HepG2 (cell line): ENCODE results near the gene SMTNL1. TPM values are rescaled to one million over a fixed set of nuclear protein-coding genes. Genes with fewer than 3 reads are reported as not detected.

ENCODE experiments used
- ATAC-seq: fragments of 200-7000 bp; cut with Tn5 transposase; 3 replicates; pipeline ENCODE4 v1.9.1; 2020; ENCODE audit warnings: mild to moderate bottlenecking, moderate library complexity
- BruUV-seq: library from RNA; stranded (reverse); fragments of 400-500 nt; replicated peaks from 2 replicates; lab custom pipeline; 2021; lab: Mats Ljungman, UMichigan
- CTCF ChIA-PET: fragments of 300-600 bp; formaldehyde crosslinking; extraction: SDS; loops from one replicate; lab custom pipeline; 2021; ENCODE audit warnings: low total read pairs, inconsistent platforms, low intra/inter-chr PET ratio; lab: Yijun Ruan, JAX
- POLR2A ChIA-PET: fragments of 350-600 bp; sonication (Branson Sonifier 250); formaldehyde crosslinking; loops from one replicate; lab custom pipeline; 2020; ENCODE audit warnings: antibody characterized with exemption, inconsistent platforms; lab: Yijun Ruan, JAX
- DNase-seq: peaks from one replicate; pipeline ENCODE4 v3.0.0-alpha.2; 2015; ENCODE audit warnings: low spot score
- FAIRE-seq: peaks from 3 replicates; lab custom pipeline; 2011; peaks lifted over from hg19 to GRCh38; lab: Jason Lieb, UNC
- H2AFZ ChIP-seq: one replicate; pipeline ENCODE4 v1.6.1; 2011; ENCODE audit warnings: low read length, inconsistent platforms
- H3K27ac ChIP-seq: fragments of 300-600 bp; 3 replicates; pipeline ENCODE4 v1.8.0; 2011; ENCODE audit warnings: mixed run types, mild to moderate bottlenecking, mixed read lengths, low read length, inconsistent platforms; ENCODE audit not compliant: insufficient read depth; ENCODE audit errors: extremely low read length
- H3K27me3 ChIP-seq, 2 experiments: fragments of 200-600 bp in 1 of 2; 2 replicates in 1 of 2; 3 replicates in 1 of 2; pipeline versions ENCODE4 v1.6.0 to v1.8.0; 2011; ENCODE audit warnings: low read length in 2 of 2, mild to moderate bottlenecking in 2 of 2, moderate library complexity in 2 of 2, inconsistent platforms in 1 of 2; ENCODE audit not compliant: insufficient read depth in 2 of 2, control insufficient read depth in 1 of 2
- H3K36me3 ChIP-seq, 2 experiments: fragments of 200-600 bp in 1 of 2; replicated peaks in 1 of 2; 2 replicates in 1 of 2; 3 replicates in 1 of 2; pipeline versions ENCODE4 v1.5.1 to v1.8.0; 2011; ENCODE audit warnings: low read length in 2 of 2, inconsistent platforms in 1 of 2; ENCODE audit not compliant: insufficient read depth in 2 of 2, control insufficient read depth in 1 of 2
- H3K4me1 ChIP-seq: 2 replicates; pipeline ENCODE4 v1.5.1; 2012; ENCODE audit warnings: low read length, inconsistent platforms; ENCODE audit not compliant: insufficient read depth
- H3K4me2 ChIP-seq: 2 replicates; pipeline ENCODE4 v1.6.0; 2011; ENCODE audit warnings: low read depth, low read length, inconsistent platforms
- H3K4me3 ChIP-seq, 3 experiments: fragments of 200-600 bp in 1 of 3; sonication (generic), shearing (Covaris generic) in 1 of 3; replicated peaks in 1 of 3; 2 replicates each; pipeline ENCODE4 v1.5.1; 2011 to 2016; ENCODE audit warnings: low read length in 3 of 3, inconsistent platforms in 2 of 3, low read depth in 2 of 3, mild to moderate bottlenecking in 2 of 3, control low read depth in 1 of 3, mixed read lengths in 1 of 3; ENCODE audit not compliant: insufficient read depth in 1 of 3
- H3K79me2 ChIP-seq: one replicate; pipeline ENCODE4 v1.6.1; 2011; ENCODE audit warnings: low read length, inconsistent platforms; ENCODE audit not compliant: insufficient read depth
- H3K9ac ChIP-seq: 2 replicates; pipeline ENCODE4 v1.6.0; 2011; ENCODE audit warnings: mild to moderate bottlenecking, low read depth, low read length, inconsistent platforms; ENCODE audit not compliant: insufficient read depth
- H3K9me3 ChIP-seq: 2 replicates; pipeline ENCODE4 v1.5.1; 2012; ENCODE audit warnings: mild to moderate bottlenecking, low read length
- H4K20me1 ChIP-seq: 2 replicates; pipeline ENCODE4 v1.6.0; 2011; ENCODE audit warnings: inconsistent platforms, mild to moderate bottlenecking, low read length, moderate library complexity; ENCODE audit not compliant: insufficient read depth
- ATAD3A ChIP-seq: sonication (generic); formaldehyde crosslinking; IDR thresholded peaks from 2 replicates; pipeline ENCODE4 v1.4.0; 2020; ENCODE audit warnings: missing genetic modification reagents
- ATF3 ChIP-seq: sonication (generic); formaldehyde crosslinking; IDR thresholded peaks from 2 replicates; pipeline ENCODE4 v1.4.0; 2020; ENCODE audit warnings: missing genetic modification reagents
- FOXO4 ChIP-seq: sonication (generic); formaldehyde crosslinking; conservative IDR thresholded peaks from 2 replicates; pipeline ENCODE4 v1.8.1; 2023; ENCODE audit warnings: missing genetic modification reagents
- HES4 ChIP-seq: sonication (generic); formaldehyde crosslinking; IDR thresholded peaks from 2 replicates; pipeline ENCODE4 v1.9.0; 2021; ENCODE audit warnings: mild to moderate bottlenecking, missing genetic modification reagents, borderline replicate concordance
- KLF12 ChIP-seq: sonication (generic); formaldehyde crosslinking; IDR thresholded peaks from 2 replicates; pipeline ENCODE4 v1.4.0; 2020; ENCODE audit warnings: missing genetic modification reagents, borderline replicate concordance
- LCORL ChIP-seq, 2 experiments: fragments of 450-650 bp in 1 of 2; sonication (generic) in 1 of 2; formaldehyde crosslinking in 1 of 2; IDR thresholded peaks; 2 replicates each; pipeline versions ENCODE4 v1.5.0 to v1.6.1; 2017 to 2020; ENCODE audit warnings: antibody characterized with exemption in 1 of 2, missing genetic modification reagents in 1 of 2
- MED8 ChIP-seq: sonication (generic); formaldehyde crosslinking; IDR thresholded peaks from 2 replicates; pipeline ENCODE4 v1.8.1; 2023; ENCODE audit warnings: mild to moderate bottlenecking, missing genetic modification reagents; ENCODE audit not compliant: insufficient replicate concordance
- NCOA5 ChIP-seq: sonication (generic); formaldehyde crosslinking; IDR thresholded peaks from 2 replicates; pipeline ENCODE4 v1.4.0; 2020; ENCODE audit warnings: missing genetic modification reagents
- NRL ChIP-seq: sonication (generic); formaldehyde crosslinking; IDR thresholded peaks from 2 replicates; pipeline ENCODE4 v1.5.0; 2020; ENCODE audit warnings: missing genetic modification reagents, mild to moderate bottlenecking, moderate library complexity, borderline replicate concordance
- RBM22 ChIP-seq: fragments of 200-400 bp; formaldehyde crosslinking; optimal IDR thresholded peaks from 2 replicates; pipeline ENCODE3; 2017; ENCODE audit warnings: mild to moderate bottlenecking, low read length, moderate library complexity
- SCMH1 ChIP-seq: sonication (generic); formaldehyde crosslinking; IDR thresholded peaks from 2 replicates; pipeline ENCODE4 v1.9.0; 2021; ENCODE audit warnings: missing genetic modification reagents, mild to moderate bottlenecking, borderline replicate concordance
- SMARCC2 ChIP-seq: fragments of 450-650 bp; IDR thresholded peaks from 2 replicates; pipeline ENCODE4 v1.6.1; 2017; ENCODE audit warnings: antibody characterized with exemption, mild to moderate bottlenecking
- SRF ChIP-seq: IDR thresholded peaks from 2 replicates; pipeline ENCODE4 v1.6.1; 2011; ENCODE audit warnings: mild to moderate bottlenecking, low read depth, low read length, moderate library complexity
- ZBTB25 ChIP-seq: IDR thresholded peaks from 2 replicates; pipeline ENCODE4 v1.6.1; 2018; ENCODE audit warnings: missing genetic modification reagents
- ZFP91 ChIP-seq: sonication (generic); formaldehyde crosslinking; IDR thresholded peaks from 2 replicates; pipeline ENCODE4 v1.9.0; 2022; ENCODE audit warnings: missing genetic modification reagents, mild to moderate bottlenecking, borderline replicate concordance
- ZNF234 ChIP-seq: sonication (generic); formaldehyde crosslinking; conservative IDR thresholded peaks from 2 replicates; pipeline ENCODE4 v1.5.1; 2020; ENCODE audit warnings: mild to moderate bottlenecking, missing genetic modification reagents
- ZNF382 ChIP-seq: sonication (generic); formaldehyde crosslinking; IDR thresholded peaks from 2 replicates; pipeline ENCODE4 v1.5.0; 2020; ENCODE audit warnings: missing genetic modification reagents, mild to moderate bottlenecking, borderline replicate concordance
- ZNF83 ChIP-seq: sonication (generic); formaldehyde crosslinking; IDR thresholded peaks from 2 replicates; pipeline ENCODE4 v1.4.0; 2020; ENCODE audit warnings: missing genetic modification reagents, mild to moderate bottlenecking, borderline replicate concordance
- WGBS: methylation state at CpG from one replicate; pipeline ENCODE4 v1.1.6; 2017; ENCODE audit warnings: low lambda C conversion rate; 5-methylcytosine and 5-hydroxymethylcytosine counted together
- in situ Hi-C: cut with HindIII; loops from 2 replicates; pipeline ENCODE4 v1.10.0; 2017; ENCODE audit warnings: low pct_unique_long_range_greater_than_20kb; ENCODE audit not compliant: extremely low pct_ligation_motif_present
- intact Hi-C: fragments of 100-400 bp; cut with micrococcal nuclease; formaldehyde crosslinking; loops from one replicate; pipeline ENCODE4 v1.10.0; 2022; ENCODE audit not compliant: unreplicated experiment
- polyA plus RNA-seq, 8 experiments: library from polyadenylated mRNA; depleted of rRNA in 3 of 8; stranded (reverse) in 7 of 8; unstranded in 1 of 8; fragments of >200 nt; fragmentation: Illumina TruSeq in 4 of 8; extraction: Trizol in 4 of 8; gene quantifications; 2 replicates each; pipeline versions ENCODE4 v1.2.1 to v1.2.3, GENCODE V29; 2011 to 2016; ENCODE audit warnings: low read depth in 4 of 8, missing spikeins in 1 of 8, mixed read lengths in 1 of 8; ENCODE audit not compliant: insufficient read depth in 1 of 8
- total RNA-seq, 5 experiments: library from RNA; depleted of rRNA; stranded (reverse); fragments of >200 nt; fragmentation: Illumina TruSeq; extraction: Trizol; gene quantifications; 2 replicates each; pipeline ENCODE4 v1.2.3, GENCODE V29; 2016; ENCODE audit warnings: low read depth in 1 of 5

The SMTNL1 gene
- total and polyA plus RNA-seq, 2 of the 13 experiments (the other 11 are each of a cell fraction or from before 2014, with no cell fraction given) = 0.04 TPM; not detected in 1

GRCh38 chr11:57547854-57548377 is 10.5 kb downstream of the SMTNL1 start:
- TF ChIP-seq KLF12 (CRISPR knock-in tag) (no peak), SCMH1 (CRISPR knock-in tag) (no peak), ZBTB25 (CRISPR knock-in tag) (no peak), ZNF234 (CRISPR knock-in tag) (no peak), SRF (no peak), ZNF83 (CRISPR knock-in tag) (no peak), SMARCC2 (no peak), HES4 (CRISPR knock-in tag) (no peak), LCORL (IDR thresholded peaks at IDR 0.05) (no peak), LCORL (CRISPR knock-in tag; IDR thresholded peaks at IDR 0.05) (no peak), ZFP91 (no peak), FOXO4 (no peak), ATAD3A (no peak), NRL (CRISPR knock-in tag) (no peak), NCOA5 (CRISPR knock-in tag) (no peak), ATF3 (CRISPR knock-in tag) (no peak), ZNF382 (CRISPR knock-in tag) (no peak), MED8 (CRISPR knock-in tag) (no peak), RBM22 (no peak)
- H3K4me2 ChIP-seq = no peak overlapping the region
- H3K36me3 ChIP-seq = 0 out of 5 replicates have a peak, but pooled peaks cover 1 to 8% of the 10 kb centered on the region in 2 experiments
- no TSS peak for BruUV-seq
- peaks cover 0 to 4% of the 10 kb centered on the region in 2 experiments; a peak in 2 of 5 replicates for H3K27me3 ChIP-seq
- no peak for ATAC-seq
- intact Hi-C loops = no loop called here
- no peaks in the 10 kb centered on the region for H3K79me2 ChIP-seq
- H3K4me3 ChIP-seq = no peak overlapping the region
- CTCF ChIA-PET = interaction anchor here (1.1 to 1.4 kb wide), 2 partner anchors 94 to 98 kb away, joined by 3 to 7 read pairs; no protein-coding TSS in a partner anchor
- no peak for FAIRE-seq
- no peak overlapping the region for H3K27ac ChIP-seq
- no peak overlapping the region for H2AFZ ChIP-seq
- no peak for DNase-seq
- no peaks in the 10 kb centered on the region for H4K20me1 ChIP-seq
- H3K9ac ChIP-seq = no peak overlapping the region
- POLR2A ChIA-PET = no interaction called here
- 57% methylated on average over 6 of the region's 6 CpGs for WGBS
- in situ Hi-C loops = no loop called here
- peaks cover 40% of the 10 kb centered on the region for H3K4me1 ChIP-seq
- no peaks in the 10 kb centered on the region for H3K9me3 ChIP-seq
